Memory B cell (primary cell): Measurements from ENCODE around the gene TMED4.

Experiments
- ATAC-seq: fragments of 150-1000 bp; cut with Tn5 transposase; 2 replicates; pipeline ENCODE4 v1.10.0; 2021; ENCODE audit warnings: low read depth, mild to moderate bottlenecking, moderate library complexity
- DNase-seq, 2 donors: peaks; one replicate each; pipeline ENCODE4 v3.0.0; 2022; ENCODE audit warnings: low spot score in 2 of 2
- H3K27ac Mint-ChIP-seq: one replicate; pipeline ENCODE4 v1.8.0; 2022; ENCODE audit warnings: mild to moderate bottlenecking, moderate library complexity, mixed read lengths
- H3K27me3 Mint-ChIP-seq: one replicate; pipeline ENCODE4 v1.8.0; 2022; ENCODE audit warnings: mixed read lengths
- H3K36me3 Mint-ChIP-seq: one replicate; pipeline ENCODE4 v1.8.0; 2022; ENCODE audit warnings: mild to moderate bottlenecking, mixed read lengths
- H3K4me1 Mint-ChIP-seq: one replicate; pipeline ENCODE4 v1.8.0; 2022; ENCODE audit warnings: mixed read lengths
- H3K4me3 Mint-ChIP-seq: one replicate; pipeline ENCODE4 v1.8.0; 2022; ENCODE audit warnings: mild to moderate bottlenecking, moderate library complexity, mixed read lengths
- H3K9me3 Mint-ChIP-seq: one replicate; pipeline ENCODE4 v1.8.0; 2022; ENCODE audit warnings: mixed read lengths

The TMED4 gene

GRCh38 chr7:44581879-44582603 lies at the start of gene TMED4:
TSS of gene TMED4 (minus strand) at chr7:44582231. CDS start at chr7:44582206, 25 bp downstream.
- peak; percentile 85 for ATAC-seq
- H3K4me1 Mint-ChIP-seq, result peaks cover 12% of the 10 kb centered on the region
- peak within 1 kb of the TSS; percentile 93 for H3K4me3 Mint-ChIP-seq
- no peaks in the 10 kb centered on the region for H3K27me3 Mint-ChIP-seq
- peak within 1 kb of the TSS; percentile 97 for H3K27ac Mint-ChIP-seq
- peaks cover 12% of the 10 kb centered on the region for H3K36me3 Mint-ChIP-seq
- H3K9me3 Mint-ChIP-seq, result no peaks in the 10 kb centered on the region
- peak; percentile 100 for DNase-seq

GRCh38 chr7:44631458-44632115 lies 49.6 kb upstream of the TMED4 start:
- H3K27me3 Mint-ChIP-seq, result no peaks in the 10 kb centered on the region

GRCh38 chr7:44630792-44631457 lies 48.9 kb upstream of the TMED4 start:
- ATAC-seq (no peak), DNase-seq (no peak)
- peaks cover 9% of the 10 kb centered on the region for H3K36me3 Mint-ChIP-seq

More at GRCh38 chr7:44631458-44632115, 49.6 kb upstream of the TMED4 start:
- Mint-ChIP-seq H3K27ac (peak overlapping the region; percentile 71), H3K4me1 (peaks cover 52% of the 10 kb centered on the region), H3K36me3 (peaks cover 5% of the 10 kb centered on the region), H3K9me3 (no peaks in the 10 kb centered on the region), H3K4me3 (peak overlapping the region; percentile 47)
- ATAC-seq, result no peak
- no peak for DNase-seq

GRCh38 chr7:44629829-44630522 lies 47.9 kb upstream of the TMED4 start:
- Mint-ChIP-seq H3K4me3 (peak overlapping the region; percentile 73), H3K27ac (peak overlapping the region; percentile 91), H3K27me3 (no peaks in the 10 kb centered on the region), H3K9me3 (no peaks in the 10 kb centered on the region), H3K4me1 (peaks cover 40% of the 10 kb centered on the region), H3K36me3 (peaks cover 9% of the 10 kb centered on the region)
- peak; percentile 28 to 43 for DNase-seq
- ATAC-seq, result peak; percentile 59

More at GRCh38 chr7:44630792-44631457, 48.9 kb upstream of the TMED4 start:
- Mint-ChIP-seq H3K4me3 (no peak overlapping the region), H3K9me3 (no peaks in the 10 kb centered on the region), H3K4me1 (peaks cover 45% of the 10 kb centered on the region), H3K27ac (peak overlapping the region; percentile 71), H3K27me3 (no peaks in the 10 kb centered on the region)

- Mint-ChIP-seq H3K36me3 (peaks cover 8% of the 10 kb centered on the region), H3K4me3 (no peak overlapping the region), H3K9me3 (no peaks in the 10 kb centered on the region), H3K27ac (no peak overlapping the region), H3K4me1 (peaks cover 38% of the 10 kb centered on the region), H3K27me3 (no peaks in the 10 kb centered on the region)
- no peak for DNase-seq
- no peak for ATAC-seq
These were observed 44.6 kb upstream of the TMED4 start for GRCh38 chr7:44626620-44627019.

GRCh38 chr7:44625526-44626471 lies 43.8 kb upstream of the TMED4 start:
- H3K27me3 Mint-ChIP-seq, result no peaks in the 10 kb centered on the region
- no peak overlapping the region for H3K4me3 Mint-ChIP-seq
- DNase-seq (no peak), ATAC-seq (no peak)
- no peak overlapping the region for H3K27ac Mint-ChIP-seq
- peaks cover 37% of the 10 kb centered on the region for H3K4me1 Mint-ChIP-seq
- H3K36me3 Mint-ChIP-seq, result peaks cover 8% of the 10 kb centered on the region
- no peaks in the 10 kb centered on the region for H3K9me3 Mint-ChIP-seq

GRCh38 chr7:44624318-44624717 lies 42.3 kb upstream of the TMED4 start:
- Mint-ChIP-seq H3K36me3 (peaks cover 8% of the 10 kb centered on the region), H3K27ac (peak overlapping the region; percentile 85), H3K4me3 (no peak overlapping the region), H3K9me3 (no peaks in the 10 kb centered on the region), H3K27me3 (no peaks in the 10 kb centered on the region), H3K4me1 (peaks cover 29% of the 10 kb centered on the region)
- DNase-seq (no peak), ATAC-seq (no peak)

- peak overlapping the region; percentile 62 for H3K4me3 Mint-ChIP-seq
- peaks cover 10% of the 10 kb centered on the region for H3K36me3 Mint-ChIP-seq
- peak overlapping the region; percentile 85 for H3K27ac Mint-ChIP-seq
- H3K9me3 Mint-ChIP-seq, result no peaks in the 10 kb centered on the region
- DNase-seq, result no peak
- H3K27me3 Mint-ChIP-seq, result no peaks in the 10 kb centered on the region
- peak; percentile 51 for ATAC-seq
- H3K4me1 Mint-ChIP-seq, result peaks cover 36% of the 10 kb centered on the region
These were observed 40.5 kb upstream of the TMED4 start for GRCh38 chr7:44622342-44623151.

- Mint-ChIP-seq H3K27ac (peak overlapping the region; percentile 78), H3K9me3 (no peaks in the 10 kb centered on the region), H3K4me1 (peaks cover 39% of the 10 kb centered on the region), H3K36me3 (peaks cover 10% of the 10 kb centered on the region), H3K4me3 (no peak overlapping the region), H3K27me3 (no peaks in the 10 kb centered on the region)
- DNase-seq (no peak), ATAC-seq (no peak)
These were observed 39.7 kb upstream of the TMED4 start for GRCh38 chr7:44621750-44622103.

GRCh38 chr7:44621034-44621749 lies 39.2 kb upstream of the TMED4 start:
- Mint-ChIP-seq H3K4me3 (no peak overlapping the region), H3K36me3 (peaks cover 8% of the 10 kb centered on the region)

GRCh38 chr7:44618753-44619152 lies 36.7 kb upstream of the TMED4 start:
- Mint-ChIP-seq H3K4me3 (peak overlapping the region; percentile 32), H3K27me3 (no peaks in the 10 kb centered on the region), H3K27ac (peak overlapping the region; percentile 90), H3K4me1 (peaks cover 47% of the 10 kb centered on the region), H3K9me3 (no peaks in the 10 kb centered on the region), H3K36me3 (peaks cover 7% of the 10 kb centered on the region)
- ATAC-seq, result peak; percentile 61
- DNase-seq, result no peak

More at GRCh38 chr7:44621034-44621749, 39.2 kb upstream of the TMED4 start:
- no peaks in the 10 kb centered on the region for H3K27me3 Mint-ChIP-seq
- no peak for ATAC-seq
- DNase-seq, result no peak
- H3K27ac Mint-ChIP-seq, result peak overlapping the region; percentile 78
- peaks cover 39% of the 10 kb centered on the region for H3K4me1 Mint-ChIP-seq
- H3K9me3 Mint-ChIP-seq, result no peaks in the 10 kb centered on the region

- no peaks in the 10 kb centered on the region for H3K9me3 Mint-ChIP-seq
- H3K4me3 Mint-ChIP-seq, result no peak overlapping the region
- ATAC-seq, result no peak
- peaks cover 7% of the 10 kb centered on the region for H3K36me3 Mint-ChIP-seq
- no peak for DNase-seq
- peak overlapping the region; percentile 90 for H3K27ac Mint-ChIP-seq
- H3K27me3 Mint-ChIP-seq, result no peaks in the 10 kb centered on the region
- peaks cover 45% of the 10 kb centered on the region for H3K4me1 Mint-ChIP-seq
These were observed 36.0 kb upstream of the TMED4 start for GRCh38 chr7:44618045-44618444.
